Neutrophil (primary cell): ENCODE results near the gene ROBO2.

ENCODE experiments used
- H3K27ac ChIP-seq: fragments of 200-600 bp; sonication (generic); 2 replicates; pipeline ENCODE4 v1.5.1; 2016; ENCODE audit warnings: mild to moderate bottlenecking, moderate library complexity
- H3K27me3 ChIP-seq: fragments of 200-600 bp; sonication (generic); 2 replicates; pipeline ENCODE4 v1.6.0; 2016; ENCODE audit warnings: mild to moderate bottlenecking
- H3K36me3 ChIP-seq: fragments of 200-600 bp; sonication (generic); 2 replicates; pipeline ENCODE4 v1.5.1; 2017
- H3K4me1 ChIP-seq, 2 experiments: fragments of 200-600 bp in 1 of 2; sonication (generic) in 1 of 2; 1 replicate in 1 of 2; 2 replicates in 1 of 2; pipeline versions ENCODE4 v1.5.1 to v1.6.1; 2013 to 2016; ENCODE audit warnings: low read depth in 1 of 2, low read length in 1 of 2, mild to moderate bottlenecking in 1 of 2, moderate library complexity in 1 of 2; ENCODE audit not compliant: control insufficient read depth in 1 of 2, insufficient read depth in 1 of 2
- H3K4me3 ChIP-seq, 2 experiments: fragments of 200-600 bp in 1 of 2; sonication (generic) in 1 of 2; 1 replicate in 1 of 2; 2 replicates in 1 of 2; pipeline ENCODE4 v1.5.1; 2013 to 2016; ENCODE audit warnings: low read depth in 1 of 2, low read length in 1 of 2, mild to moderate bottlenecking in 1 of 2, moderate library complexity in 1 of 2
- H3K9me3 ChIP-seq: fragments of 200-600 bp; sonication (generic); 2 replicates; pipeline ENCODE4 v1.5.1; 2016
- TF ChIP-seq, protein P1 (sequence below): fragments of 200-600 bp; sonication (generic); IDR thresholded peaks from 2 replicates; pipeline ENCODE4 v1.5.1; 2016; ENCODE audit warnings: antibody characterized with exemption

ROBO2 gene

DNA sequence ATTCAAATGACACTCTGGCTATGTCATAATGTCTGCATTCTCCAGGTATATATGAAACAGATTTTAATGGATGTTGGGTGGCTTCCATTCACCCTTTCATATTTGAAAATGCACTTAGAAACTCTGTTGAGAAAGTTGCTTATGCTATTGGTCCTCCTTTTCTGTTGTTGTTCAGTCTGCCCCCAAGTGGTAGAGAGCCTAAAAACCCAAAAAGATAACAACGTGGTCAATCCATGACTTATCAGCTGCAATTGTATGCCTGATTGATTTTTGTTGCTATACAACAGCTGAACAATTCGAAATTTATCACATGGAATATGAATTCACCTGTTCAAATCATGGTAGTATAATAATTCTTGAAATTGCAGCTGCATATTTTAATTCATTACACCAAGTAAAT is 279.8 kb downstream of the ROBO2 start:
- Histone ChIP-seq H3K9me3 (no peaks in the 10 kb centered on the region), H3K27me3 (no peaks in the 10 kb centered on the region), H3K4me1 (no peaks in the 10 kb centered on the region), H3K27ac (no peak overlapping the region), H3K36me3 (no peaks in the 10 kb centered on the region), H3K4me3 (no peak overlapping the region)
- TF ChIP-seq, protein P1, sequence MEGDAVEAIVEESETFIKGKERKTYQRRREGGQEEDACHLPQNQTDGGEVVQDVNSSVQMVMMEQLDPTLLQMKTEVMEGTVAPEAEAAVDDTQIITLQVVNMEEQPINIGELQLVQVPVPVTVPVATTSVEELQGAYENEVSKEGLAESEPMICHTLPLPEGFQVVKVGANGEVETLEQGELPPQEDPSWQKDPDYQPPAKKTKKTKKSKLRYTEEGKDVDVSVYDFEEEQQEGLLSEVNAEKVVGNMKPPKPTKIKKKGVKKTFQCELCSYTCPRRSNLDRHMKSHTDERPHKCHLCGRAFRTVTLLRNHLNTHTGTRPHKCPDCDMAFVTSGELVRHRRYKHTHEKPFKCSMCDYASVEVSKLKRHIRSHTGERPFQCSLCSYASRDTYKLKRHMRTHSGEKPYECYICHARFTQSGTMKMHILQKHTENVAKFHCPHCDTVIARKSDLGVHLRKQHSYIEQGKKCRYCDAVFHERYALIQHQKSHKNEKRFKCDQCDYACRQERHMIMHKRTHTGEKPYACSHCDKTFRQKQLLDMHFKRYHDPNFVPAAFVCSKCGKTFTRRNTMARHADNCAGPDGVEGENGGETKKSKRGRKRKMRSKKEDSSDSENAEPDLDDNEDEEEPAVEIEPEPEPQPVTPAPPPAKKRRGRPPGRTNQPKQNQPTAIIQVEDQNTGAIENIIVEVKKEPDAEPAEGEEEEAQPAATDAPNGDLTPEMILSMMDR, result no peak

DNA sequence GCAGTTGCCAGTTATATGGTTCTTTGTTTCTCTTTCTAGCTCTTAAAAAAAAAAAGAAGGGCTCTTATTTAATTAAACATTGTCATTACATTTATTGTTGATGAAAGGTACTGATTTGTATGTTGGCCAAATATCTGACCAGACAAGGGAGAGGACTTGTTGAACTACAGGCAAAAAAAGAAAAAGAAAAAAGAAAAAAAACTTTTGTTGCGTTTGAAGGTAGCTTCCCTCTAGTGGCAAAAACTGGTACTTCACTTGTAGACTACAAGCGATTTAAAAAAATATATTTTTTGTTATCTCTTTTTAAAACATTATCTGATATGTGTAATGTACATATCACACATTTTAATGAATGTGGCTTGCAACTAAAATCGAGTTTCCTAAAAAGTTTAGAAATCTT is 280.6 kb downstream of the ROBO2 start:
- Histone ChIP-seq H3K27me3 (no peaks in the 10 kb centered on the region), H3K4me1 (no peaks in the 10 kb centered on the region), H3K36me3 (no peaks in the 10 kb centered on the region), H3K27ac (no peak overlapping the region), H3K9me3 (no peaks in the 10 kb centered on the region), H3K4me3 (no peak overlapping the region)
- TF ChIP-seq, protein P1, result peak; percentile 15

DNA sequence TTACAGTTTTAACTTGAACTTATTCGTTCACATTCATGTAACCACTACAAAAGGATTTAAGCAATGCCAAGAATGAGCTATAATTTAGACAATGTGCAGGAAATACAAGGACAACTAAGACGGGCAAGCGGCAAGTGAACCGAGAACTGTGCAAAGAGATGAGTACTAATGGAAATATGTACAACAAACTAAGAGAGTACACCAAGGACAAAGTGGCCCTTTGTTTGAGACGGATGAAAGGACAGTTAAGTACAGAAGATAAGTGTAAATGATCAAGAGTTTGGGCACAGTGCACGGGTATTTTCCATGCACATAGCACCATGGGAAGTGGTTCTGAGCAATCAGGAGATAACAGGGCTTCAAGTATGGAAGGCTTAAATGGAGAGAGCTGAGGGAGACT is 281.7 kb downstream of the ROBO2 start:
- H3K9me3 ChIP-seq, result no peaks in the 10 kb centered on the region
- H3K4me1 ChIP-seq, result no peaks in the 10 kb centered on the region
- TF ChIP-seq, protein P1, result no peak
- no peak overlapping the region for H3K27ac ChIP-seq
- H3K4me3 ChIP-seq, result no peak overlapping the region
- H3K27me3 ChIP-seq, result no peaks in the 10 kb centered on the region
- no peaks in the 10 kb centered on the region for H3K36me3 ChIP-seq

DNA sequence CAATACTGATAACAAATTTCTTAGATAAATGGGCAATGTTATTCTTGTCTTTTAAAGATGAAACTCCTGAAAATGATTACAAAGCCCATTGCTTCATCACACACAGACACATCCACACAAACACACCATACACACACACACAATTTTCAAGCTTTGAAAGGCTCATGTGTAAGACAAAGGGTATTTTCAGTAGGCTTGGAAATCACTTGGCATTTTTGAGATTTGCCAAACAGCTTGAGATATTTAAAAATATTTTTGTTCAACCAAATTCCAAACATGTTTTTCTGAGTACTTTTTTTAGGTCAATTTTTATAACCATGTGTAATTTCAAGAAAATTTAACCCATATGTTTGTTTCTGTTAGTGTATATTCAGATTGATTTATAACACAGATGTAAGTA is 283.7 kb downstream of the ROBO2 start:
- Histone ChIP-seq H3K27me3 (no peaks in the 10 kb centered on the region), H3K4me1 (no peaks in the 10 kb centered on the region), H3K9me3 (no peaks in the 10 kb centered on the region), H3K27ac (no peak overlapping the region), H3K4me3 (no peak overlapping the region), H3K36me3 (no peaks in the 10 kb centered on the region)
- TF ChIP-seq, protein P1, result no peak

DNA sequence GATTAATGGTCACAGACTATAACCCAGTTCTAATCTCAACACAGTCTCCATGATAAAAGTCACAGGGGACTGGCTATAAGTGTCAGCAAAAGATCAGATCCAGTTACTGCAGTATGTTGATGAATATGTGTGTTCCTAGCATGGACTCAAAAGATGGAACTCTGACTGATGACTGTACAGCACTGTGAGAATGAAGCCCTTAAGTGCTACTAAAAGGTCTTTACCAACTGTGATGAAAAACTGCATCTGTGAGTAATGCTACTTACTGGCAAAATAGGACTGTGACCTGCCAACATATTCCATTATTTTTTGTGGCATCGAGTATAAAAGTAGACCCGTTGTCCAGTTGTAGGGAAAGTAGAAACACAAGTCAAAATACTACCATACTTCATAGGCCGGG is 284.2 kb downstream of the ROBO2 start:
- Histone ChIP-seq H3K4me3 (no peak overlapping the region), H3K36me3 (no peaks in the 10 kb centered on the region), H3K9me3 (no peaks in the 10 kb centered on the region), H3K27me3 (no peaks in the 10 kb centered on the region), H3K4me1 (no peaks in the 10 kb centered on the region), H3K27ac (no peak overlapping the region)
- TF ChIP-seq, protein P1, result no peak

DNA sequence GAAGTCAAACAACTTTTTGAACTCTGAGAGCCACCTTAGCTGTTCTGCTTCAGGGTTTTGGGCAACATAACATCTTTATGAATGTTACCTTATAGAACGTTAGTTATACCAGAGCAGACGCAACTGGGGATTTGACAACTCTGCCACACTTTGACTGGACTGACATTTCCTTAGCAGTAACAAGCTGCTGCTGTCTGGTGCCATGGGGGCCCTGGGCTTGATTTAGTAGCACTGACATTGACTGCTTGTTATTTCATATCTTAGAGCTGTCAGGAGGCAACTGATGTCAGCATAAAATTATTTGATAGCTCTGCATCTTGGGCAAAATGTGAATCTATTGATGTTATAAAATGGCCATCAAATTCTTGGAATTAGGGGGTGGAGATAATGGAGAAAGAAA is 285.4 kb downstream of the ROBO2 start:
- no peak overlapping the region for H3K27ac ChIP-seq
- H3K36me3 ChIP-seq, result no peaks in the 10 kb centered on the region
- H3K27me3 ChIP-seq, result no peaks in the 10 kb centered on the region
- no peak overlapping the region for H3K4me3 ChIP-seq
- H3K9me3 ChIP-seq, result no peaks in the 10 kb centered on the region
- no peaks in the 10 kb centered on the region for H3K4me1 ChIP-seq
- TF ChIP-seq, protein P1, result no peak
